Measurements from ENCODE around the gene SLC17A9. TPM values are rescaled to one million over a fixed set of nuclear protein-coding genes. Genes with fewer than 3 reads are reported as not detected.

The SLC17A9 gene
- total RNA-seq, 1 donor from 2014 or later, result 3.9 TPM

- Mint-ChIP-seq H3K9me3 (no peaks in the 10 kb centered on the region), H3K27ac (no peak overlapping the region), H3K36me3 (peaks cover 44% of the 10 kb centered on the region), H3K27me3 (no peaks in the 10 kb centered on the region), H3K4me1 (ENCODE audit: unreplicated experiment) (peaks cover 13% of the 10 kb centered on the region), H3K4me3 (no peak overlapping the region)
- DNase-seq (ENCODE audit: extremely low spot score, unreplicated experiment), result no peak
- TF ChIP-seq CTCF (conservative IDR thresholded peaks at IDR 0.05), result no peak
These were observed 8.3 kb upstream of the SLC17A9 start for GRCh38 chr20:62944184-62944583.

- TF ChIP-seq CTCF (conservative IDR thresholded peaks at IDR 0.05), result no peak
- no peak overlapping the region for H3K27ac Mint-ChIP-seq
- no peaks in the 10 kb centered on the region for H3K27me3 Mint-ChIP-seq
- no peaks in the 10 kb centered on the region for H3K9me3 Mint-ChIP-seq
- peaks cover 7% of the 10 kb centered on the region for H3K4me1 Mint-ChIP-seq (ENCODE audit: unreplicated experiment)
- H3K4me3 Mint-ChIP-seq, result no peak overlapping the region
- peaks cover 41% of the 10 kb centered on the region for H3K36me3 Mint-ChIP-seq
- DNase-seq (ENCODE audit: extremely low spot score, unreplicated experiment), result no peak
These were observed 7.8 kb upstream of the SLC17A9 start for GRCh38 chr20:62944746-62945145.

- no peak for TF ChIP-seq CTCF (conservative IDR thresholded peaks at IDR 0.05)
- Mint-ChIP-seq H3K4me1 (ENCODE audit: unreplicated experiment) (peaks cover 6% of the 10 kb centered on the region), H3K9me3 (no peaks in the 10 kb centered on the region), H3K27ac (no peak overlapping the region), H3K27me3 (no peaks in the 10 kb centered on the region), H3K36me3 (peaks cover 47% of the 10 kb centered on the region), H3K4me3 (no peak overlapping the region)
- DNase-seq (ENCODE audit: extremely low spot score, unreplicated experiment), result no peak
These were observed 6.7 kb upstream of the SLC17A9 start for GRCh38 chr20:62945771-62946339.

GRCh38 chr20:62946918-62947317, 5.6 kb upstream of the SLC17A9 start:
- Mint-ChIP-seq H3K27me3 (no peaks in the 10 kb centered on the region), H3K4me3 (no peak overlapping the region), H3K9me3 (no peaks in the 10 kb centered on the region), H3K27ac (no peak overlapping the region), H3K4me1 (ENCODE audit: unreplicated experiment) (no peaks in the 10 kb centered on the region), H3K36me3 (peaks cover 40% of the 10 kb centered on the region)
- no peak for DNase-seq (ENCODE audit: extremely low spot score, unreplicated experiment)
- TF ChIP-seq CTCF (conservative IDR thresholded peaks at IDR 0.05), result no peak

GRCh38 chr20:62947532-62948300, 4.8 kb upstream of the SLC17A9 start:
- Mint-ChIP-seq H3K9me3 (no peaks in the 10 kb centered on the region), H3K36me3 (peaks cover 40% of the 10 kb centered on the region), H3K4me1 (ENCODE audit: unreplicated experiment) (no peaks in the 10 kb centered on the region), H3K4me3 (no peak overlapping the region), H3K27me3 (no peaks in the 10 kb centered on the region), H3K27ac (no peak overlapping the region)
- no peak for TF ChIP-seq CTCF (conservative IDR thresholded peaks at IDR 0.05)
- DNase-seq (ENCODE audit: extremely low spot score, unreplicated experiment), result no peak
